Activated gamma-delta T cell (primary cell): ENCODE data around the gene DOCK9.

ENCODE experiments used
- DNase-seq: peaks from one replicate; lab custom pipeline; 2025; lab: John Stamatoyannopoulos, UW

DOCK9 gene

GRCh38 chr13:98848746-98849145 lies 129.1 kb downstream of the DOCK9 start:
- DNase-seq: no peak

- no peak for DNase-seq
These were observed 130.1 kb downstream of the DOCK9 start for GRCh38 chr13:98847780-98848179.

- no peak for DNase-seq
These were observed 130.9 kb downstream of the DOCK9 start for GRCh38 chr13:98846986-98847385.

GRCh38 chr13:98846521-98846920 lies 131.3 kb downstream of the DOCK9 start:
- no peak for DNase-seq

- DNase-seq: no peak
These were observed 132.1 kb downstream of the DOCK9 start for GRCh38 chr13:98845742-98846141.

- DNase-seq: no peak
These were observed 133.8 kb downstream of the DOCK9 start for GRCh38 chr13:98844021-98844420.

GRCh38 chr13:98843482-98843877 lies 134.4 kb downstream of the DOCK9 start:
- DNase-seq: no peak

GRCh38 chr13:98842858-98843481 lies 134.9 kb downstream of the DOCK9 start:
- DNase-seq: no peak

- DNase-seq: no peak
These were observed 135.8 kb downstream of the DOCK9 start for GRCh38 chr13:98842070-98842469.

- no peak for DNase-seq
These were observed 137.8 kb downstream of the DOCK9 start for GRCh38 chr13:98839856-98840769.

GRCh38 chr13:98838776-98839175 lies 139.1 kb downstream of the DOCK9 start:
- DNase-seq: no peak

- DNase-seq: no peak
These were observed 140.0 kb downstream of the DOCK9 start for GRCh38 chr13:98837896-98838295.

- DNase-seq: no peak
These were observed 142.7 kb downstream of the DOCK9 start for GRCh38 chr13:98835156-98835555.

- no peak for DNase-seq
These were observed 143.5 kb downstream of the DOCK9 start for GRCh38 chr13:98834254-98834960.

- DNase-seq: no peak
These were observed 146.6 kb downstream of the DOCK9 start for GRCh38 chr13:98831236-98831635.

GRCh38 chr13:98829541-98829940 lies 148.3 kb downstream of the DOCK9 start:
- no peak for DNase-seq

- DNase-seq: no peak
These were observed 149.2 kb downstream of the DOCK9 start for GRCh38 chr13:98828614-98829013.

- no peak for DNase-seq
These were observed 150.4 kb downstream of the DOCK9 start for GRCh38 chr13:98827449-98827848.

GRCh38 chr13:98826146-98826545 lies 151.7 kb downstream of the DOCK9 start:
- DNase-seq: no peak

GRCh38 chr13:98825659-98826058 lies 152.2 kb downstream of the DOCK9 start:
- DNase-seq: no peak

- DNase-seq: no peak
These were observed 153.3 kb downstream of the DOCK9 start for GRCh38 chr13:98824376-98825160.

- DNase-seq: no peak
These were observed 154.4 kb downstream of the DOCK9 start for GRCh38 chr13:98823442-98823841.
